WTC11 (cell line): Measurements from ENCODE around the gene OCA2. TPM values are rescaled to one million over a fixed set of nuclear protein-coding genes. Genes with fewer than 3 reads are reported as not detected.

Experiments
- ATAC-seq: fragments of 200-7000 bp; cut with Tn5 transposase; 2 replicates; pipeline ENCODE4 v1.10.0; 2021; ENCODE audit warnings: mild to moderate bottlenecking, moderate library complexity
- CTCF ChIA-PET: fragments of 300-600 bp; sonication (Branson Sonifier 250); formaldehyde crosslinking; loops from one replicate; lab custom pipeline; 2021; ENCODE audit warnings: antibody characterized with exemption; lab: Charles Lee
- POLR2A ChIA-PET: fragments of 350-600 bp; sonication (Branson Sonifier 250); formaldehyde crosslinking; loops from one replicate; lab custom pipeline; 2021; ENCODE audit warnings: antibody characterized with exemption; lab: Charles Lee
- DNase-seq: peaks from one replicate; pipeline ENCODE4 v3.0.0; 2021; ENCODE audit warnings: low spot score
- H3K27ac Mint-ChIP-seq: 2 replicates; pipeline ENCODE4 v1.8.0; 2021; ENCODE audit warnings: mixed read lengths
- H3K27me3 Mint-ChIP-seq: 2 replicates; pipeline ENCODE4 v1.8.0; 2021; ENCODE audit warnings: low read depth, mild to moderate bottlenecking, moderate library complexity, mixed read lengths
- H3K36me3 Mint-ChIP-seq: 2 replicates; pipeline ENCODE4 v1.8.0; 2021; ENCODE audit warnings: mixed read lengths
- H3K4me1 Mint-ChIP-seq: 2 replicates; pipeline ENCODE4 v1.8.0; 2022; ENCODE audit warnings: mixed read lengths
- H3K4me3 Mint-ChIP-seq: 2 replicates; pipeline ENCODE4 v1.8.0; 2021; ENCODE audit warnings: mild to moderate bottlenecking, moderate library complexity, mixed read lengths
- H3K9me3 Mint-ChIP-seq: 2 replicates; pipeline ENCODE4 v1.8.0; 2021; ENCODE audit warnings: mixed read lengths
- ATF1 ChIP-seq: sonication (generic); formaldehyde crosslinking; IDR thresholded peaks from 2 replicates; pipeline ENCODE4 v1.8.1; 2023; ENCODE audit warnings: mild to moderate bottlenecking, moderate library complexity, missing genetic modification reagents
- ETV6 ChIP-seq: sonication (generic); formaldehyde crosslinking; IDR thresholded peaks from 2 replicates; pipeline ENCODE4 v1.8.1; 2022; ENCODE audit warnings: mild to moderate bottlenecking, missing genetic modification reagents
- FOXJ3 ChIP-seq: sonication (generic); formaldehyde crosslinking; IDR thresholded peaks from 2 replicates; pipeline ENCODE4 v1.9.0; 2021; ENCODE audit warnings: missing genetic modification reagents, mild to moderate bottlenecking, borderline replicate concordance
- FOXP1 ChIP-seq: sonication (generic); formaldehyde crosslinking; IDR thresholded peaks from 2 replicates; pipeline ENCODE4 v1.8.0; 2022; ENCODE audit warnings: missing genetic modification reagents, mild to moderate bottlenecking, moderate library complexity, borderline replicate concordance
- GTF2I ChIP-seq: fragments of 250-450 bp; sonication (Bioruptor Pico); conservative IDR thresholded peaks from 2 replicates; pipeline ENCODE4 v1.4.0; 2021; ENCODE audit warnings: mild to moderate bottlenecking
- KAT7 ChIP-seq: sonication (generic); formaldehyde crosslinking; IDR thresholded peaks from 2 replicates; pipeline ENCODE4 v1.8.1; 2023; ENCODE audit warnings: missing genetic modification reagents, mild to moderate bottlenecking, borderline replicate concordance
- NFATC4 ChIP-seq: fragments of 250-450 bp; sonication (Bioruptor Pico); IDR thresholded peaks from 2 replicates; pipeline ENCODE4 v1.9.0; 2021; ENCODE audit warnings: mild to moderate bottlenecking
- ZNF423 ChIP-seq: fragments of 250-450 bp; sonication (Bioruptor Pico); IDR thresholded peaks from 2 replicates; pipeline ENCODE4 v2.1.2; 2022; ENCODE audit warnings: mild to moderate bottlenecking, moderate library complexity
- ZNF671 ChIP-seq: fragments of 250-450 bp; sonication (Bioruptor Pico); IDR thresholded peaks from 2 replicates; pipeline ENCODE4 v1.8.0; 2021; ENCODE audit warnings: mild to moderate bottlenecking
- total RNA-seq: library from RNA; stranded (reverse); gene quantifications from 3 replicates; pipeline ENCODE4 v1.2.3, GENCODE V29; 2021
- TF ChIP-seq, protein P1 (sequence below): sonication (generic); formaldehyde crosslinking; IDR thresholded peaks from 2 replicates; pipeline ENCODE4 v1.8.1; 2022; ENCODE audit warnings: low read depth, mild to moderate bottlenecking, moderate library complexity, missing genetic modification reagents, borderline replicate concordance
- TF ChIP-seq, protein P2 (sequence below): sonication (generic); formaldehyde crosslinking; IDR thresholded peaks from 2 replicates; pipeline ENCODE4 v1.8.0; 2022; ENCODE audit warnings: mild to moderate bottlenecking, missing genetic modification reagents
- TF ChIP-seq, protein P3 (sequence below): fragments of 250-450 bp; sonication (Bioruptor Pico); IDR thresholded peaks from 2 replicates; pipeline ENCODE4 v2.1.2; 2022; ENCODE audit warnings: mild to moderate bottlenecking, moderate library complexity
- TF ChIP-seq, protein P4 (sequence below): fragments of 250-450 bp; sonication (Bioruptor Pico); conservative IDR thresholded peaks from 2 replicates; pipeline ENCODE4 v1.9.0; 2021; ENCODE audit warnings: mild to moderate bottlenecking
- TF ChIP-seq, protein P5 (sequence below): sonication (generic); formaldehyde crosslinking; IDR thresholded peaks from 2 replicates; pipeline ENCODE4 v1.8.1; 2022; ENCODE audit warnings: missing genetic modification reagents, borderline replicate concordance
- TF ChIP-seq, protein P6 (sequence below): sonication (generic); formaldehyde crosslinking; IDR thresholded peaks from 2 replicates; pipeline ENCODE4 v1.8.1; 2023; ENCODE audit warnings: mild to moderate bottlenecking, missing genetic modification reagents

OCA2 gene
- total RNA-seq, 1 experiment from 2014 or later: 0.39 TPM

DNA sequence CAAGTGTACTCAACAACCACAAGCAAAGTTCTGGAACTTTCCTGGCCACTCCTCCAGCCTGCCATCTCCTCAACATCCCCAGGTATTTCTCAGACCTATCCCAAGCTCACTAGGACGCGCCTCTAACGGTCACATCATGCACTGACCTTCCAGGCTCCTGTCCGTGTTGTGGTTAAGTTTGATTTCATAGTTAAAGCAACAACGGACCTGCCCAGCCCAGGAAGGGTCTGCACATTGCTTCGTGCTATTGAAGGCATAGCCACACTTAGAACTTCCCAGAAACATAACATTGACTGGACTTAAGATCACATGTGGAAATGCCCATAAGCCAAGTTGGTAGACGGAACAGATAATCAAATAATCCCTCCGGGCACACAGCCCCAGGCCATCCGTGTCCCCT, 85.1 kb downstream of the OCA2 start:
- no peak overlapping the region for H3K27ac Mint-ChIP-seq
- no peaks in the 10 kb centered on the region for H3K36me3 Mint-ChIP-seq
- peaks cover 13% of the 10 kb centered on the region for H3K9me3 Mint-ChIP-seq
- H3K4me1 Mint-ChIP-seq: peaks cover 7% of the 10 kb centered on the region
- ChIA-PET CTCF (no interaction called here), POLR2A (no interaction called here)
- H3K4me3 Mint-ChIP-seq: no peak overlapping the region
- H3K27me3 Mint-ChIP-seq: peaks cover 5% of the 10 kb centered on the region; the same call in 1 of the 2 replicates
- DNase-seq (no peak), ATAC-seq (no peak)
- TF ChIP-seq FOXJ3 (CRISPR knock-in tag): no peak
- no peak for TF ChIP-seq KAT7 (CRISPR knock-in tag)
- TF ChIP-seq, protein P1, sequence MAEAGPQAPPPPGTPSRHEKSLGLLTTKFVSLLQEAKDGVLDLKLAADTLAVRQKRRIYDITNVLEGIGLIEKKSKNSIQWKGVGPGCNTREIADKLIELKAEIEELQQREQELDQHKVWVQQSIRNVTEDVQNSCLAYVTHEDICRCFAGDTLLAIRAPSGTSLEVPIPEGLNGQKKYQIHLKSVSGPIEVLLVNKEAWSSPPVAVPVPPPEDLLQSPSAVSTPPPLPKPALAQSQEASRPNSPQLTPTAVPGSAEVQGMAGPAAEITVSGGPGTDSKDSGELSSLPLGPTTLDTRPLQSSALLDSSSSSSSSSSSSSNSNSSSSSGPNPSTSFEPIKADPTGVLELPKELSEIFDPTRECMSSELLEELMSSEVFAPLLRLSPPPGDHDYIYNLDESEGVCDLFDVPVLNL: no peak
- no peak for TF ChIP-seq ETV6 (CRISPR knock-in tag)

DNA sequence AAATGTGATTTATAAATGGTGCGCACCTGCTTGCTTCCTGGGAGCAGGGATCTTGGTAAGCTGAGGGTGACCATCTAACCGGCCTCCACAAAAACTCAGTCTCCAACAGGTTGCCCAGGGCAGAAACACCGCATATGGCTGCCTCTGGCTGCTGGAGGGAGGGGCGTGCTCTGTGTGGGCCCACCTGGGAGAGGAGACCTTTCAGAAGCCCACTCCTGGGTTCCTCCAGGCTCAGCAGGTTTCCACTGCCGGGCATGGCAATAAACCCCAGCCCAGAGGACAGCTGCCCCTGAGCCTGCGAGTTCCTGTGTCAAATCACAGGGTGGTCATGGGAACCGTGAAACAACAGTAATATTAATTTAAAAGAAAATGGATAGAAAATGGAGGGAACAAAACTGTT, 85.6 kb downstream of the OCA2 start:
- CTCF ChIA-PET: interaction anchor here (2.2 kb wide), 1 partner anchor 8 kb away, joined by 8 read pairs; no protein-coding TSS in a partner anchor
- no peaks in the 10 kb centered on the region for H3K36me3 Mint-ChIP-seq
- ATAC-seq: no peak
- peaks cover 14% of the 10 kb centered on the region for H3K9me3 Mint-ChIP-seq
- no peak overlapping the region for H3K27ac Mint-ChIP-seq
- H3K4me3 Mint-ChIP-seq: no peak overlapping the region
- TF ChIP-seq, protein P2, sequence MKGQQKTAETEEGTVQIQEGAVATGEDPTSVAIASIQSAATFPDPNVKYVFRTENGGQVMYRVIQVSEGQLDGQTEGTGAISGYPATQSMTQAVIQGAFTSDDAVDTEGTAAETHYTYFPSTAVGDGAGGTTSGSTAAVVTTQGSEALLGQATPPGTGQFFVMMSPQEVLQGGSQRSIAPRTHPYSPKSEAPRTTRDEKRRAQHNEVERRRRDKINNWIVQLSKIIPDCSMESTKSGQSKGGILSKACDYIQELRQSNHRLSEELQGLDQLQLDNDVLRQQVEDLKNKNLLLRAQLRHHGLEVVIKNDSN (CRISPR knock-in tag): no peak
- TF ChIP-seq, protein P3, sequence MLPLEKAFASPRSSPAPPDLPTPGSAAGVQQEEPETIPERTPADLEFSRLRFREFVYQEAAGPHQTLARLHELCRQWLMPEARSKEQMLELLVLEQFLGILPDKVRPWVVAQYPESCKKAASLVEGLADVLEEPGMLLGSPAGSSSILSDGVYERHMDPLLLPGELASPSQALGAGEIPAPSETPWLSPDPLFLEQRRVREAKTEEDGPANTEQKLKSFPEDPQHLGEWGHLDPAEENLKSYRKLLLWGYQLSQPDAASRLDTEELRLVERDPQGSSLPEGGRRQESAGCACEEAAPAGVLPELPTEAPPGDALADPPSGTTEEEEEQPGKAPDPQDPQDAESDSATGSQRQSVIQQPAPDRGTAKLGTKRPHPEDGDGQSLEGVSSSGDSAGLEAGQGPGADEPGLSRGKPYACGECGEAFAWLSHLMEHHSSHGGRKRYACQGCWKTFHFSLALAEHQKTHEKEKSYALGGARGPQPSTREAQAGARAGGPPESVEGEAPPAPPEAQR (CRISPR knock-in tag): no peak
- TF ChIP-seq, protein P4, sequence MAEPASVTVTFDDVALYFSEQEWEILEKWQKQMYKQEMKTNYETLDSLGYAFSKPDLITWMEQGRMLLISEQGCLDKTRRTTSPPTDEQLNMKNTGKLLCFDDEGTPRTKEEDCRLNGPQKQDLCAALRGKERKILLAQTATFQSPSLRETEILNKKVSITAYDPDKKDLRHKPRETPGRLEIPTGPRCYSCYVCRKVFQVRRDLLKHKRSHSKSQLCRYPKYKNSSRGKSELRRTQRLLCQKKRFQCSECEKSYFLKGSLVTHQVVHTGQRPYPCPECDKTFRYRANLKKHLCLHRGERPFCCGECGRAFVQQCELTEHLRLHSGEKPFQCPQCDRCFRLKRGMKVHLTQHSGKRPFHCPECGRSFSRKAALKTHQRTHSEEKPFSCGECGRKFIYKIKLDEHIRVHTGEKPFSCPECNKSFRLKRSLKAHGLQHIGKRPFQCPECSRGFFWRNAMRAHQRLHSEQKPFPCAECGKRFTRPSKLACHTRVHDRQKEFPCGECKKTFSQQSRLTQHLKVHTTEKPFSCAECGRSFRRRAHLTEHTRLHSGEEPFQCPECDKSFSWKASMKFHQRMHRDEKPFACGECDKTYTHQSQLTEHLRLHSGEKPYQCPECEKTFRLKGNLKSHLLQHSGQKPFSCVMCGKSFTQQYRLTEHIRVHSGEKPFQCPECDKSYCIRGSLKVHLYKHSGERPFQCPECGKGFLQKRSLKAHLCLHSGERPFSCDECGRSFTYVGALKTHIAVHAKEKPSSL: no peak
- TF ChIP-seq NFATC4 (CRISPR knock-in tag): no peak
- TF ChIP-seq FOXP1 (CRISPR knock-in tag): no peak
- TF ChIP-seq, protein P5, sequence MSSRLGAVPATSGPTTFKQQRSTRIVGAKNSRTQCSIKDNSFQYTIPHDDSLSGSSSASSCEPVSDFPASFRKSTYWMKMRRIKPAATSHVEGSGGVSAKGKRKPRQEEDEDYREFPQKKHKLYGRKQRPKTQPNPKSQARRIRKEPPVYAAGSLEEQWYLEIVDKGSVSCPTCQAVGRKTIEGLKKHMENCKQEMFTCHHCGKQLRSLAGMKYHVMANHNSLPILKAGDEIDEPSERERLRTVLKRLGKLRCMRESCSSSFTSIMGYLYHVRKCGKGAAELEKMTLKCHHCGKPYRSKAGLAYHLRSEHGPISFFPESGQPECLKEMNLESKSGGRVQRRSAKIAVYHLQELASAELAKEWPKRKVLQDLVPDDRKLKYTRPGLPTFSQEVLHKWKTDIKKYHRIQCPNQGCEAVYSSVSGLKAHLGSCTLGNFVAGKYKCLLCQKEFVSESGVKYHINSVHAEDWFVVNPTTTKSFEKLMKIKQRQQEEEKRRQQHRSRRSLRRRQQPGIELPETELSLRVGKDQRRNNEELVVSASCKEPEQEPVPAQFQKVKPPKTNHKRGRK (CRISPR knock-in tag): no peak
- no peak for TF ChIP-seq ZNF671 (CRISPR knock-in tag)
- TF ChIP-seq, protein P6, sequence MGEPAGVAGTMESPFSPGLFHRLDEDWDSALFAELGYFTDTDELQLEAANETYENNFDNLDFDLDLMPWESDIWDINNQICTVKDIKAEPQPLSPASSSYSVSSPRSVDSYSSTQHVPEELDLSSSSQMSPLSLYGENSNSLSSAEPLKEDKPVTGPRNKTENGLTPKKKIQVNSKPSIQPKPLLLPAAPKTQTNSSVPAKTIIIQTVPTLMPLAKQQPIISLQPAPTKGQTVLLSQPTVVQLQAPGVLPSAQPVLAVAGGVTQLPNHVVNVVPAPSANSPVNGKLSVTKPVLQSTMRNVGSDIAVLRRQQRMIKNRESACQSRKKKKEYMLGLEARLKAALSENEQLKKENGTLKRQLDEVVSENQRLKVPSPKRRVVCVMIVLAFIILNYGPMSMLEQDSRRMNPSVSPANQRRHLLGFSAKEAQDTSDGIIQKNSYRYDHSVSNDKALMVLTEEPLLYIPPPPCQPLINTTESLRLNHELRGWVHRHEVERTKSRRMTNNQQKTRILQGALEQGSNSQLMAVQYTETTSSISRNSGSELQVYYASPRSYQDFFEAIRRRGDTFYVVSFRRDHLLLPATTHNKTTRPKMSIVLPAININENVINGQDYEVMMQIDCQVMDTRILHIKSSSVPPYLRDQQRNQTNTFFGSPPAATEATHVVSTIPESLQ (CRISPR knock-in tag): no peak
- no peak for TF ChIP-seq ZNF423 (CRISPR knock-in tag)
- no peak for TF ChIP-seq GTF2I (CRISPR knock-in tag)
- TF ChIP-seq ATF1 (CRISPR knock-in tag): no peak
- TF ChIP-seq, all 79 proteins: peak for 0
- no peak for DNase-seq
- Mint-ChIP-seq H3K27me3 (peaks cover 4% of the 10 kb centered on the region; the same call in 1 of the 2 replicates), H3K4me1 (0 out of 2 replicates have a peak, but pooled peaks cover 2% of the 10 kb centered on the region)
- POLR2A ChIA-PET: no interaction called here
